IPS-20b (cell line): ENCODE data around the gene NTSR1.

Experiments used
- H3K27ac ChIP-seq: one replicate; pipeline ENCODE4 v1.5.1; 2013; ENCODE audit warnings: low read length
- H3K27me3 ChIP-seq: 2 replicates; pipeline ENCODE4 v1.6.1; 2013; ENCODE audit warnings: mild to moderate bottlenecking, low read length, inconsistent platforms; ENCODE audit not compliant: insufficient read depth
- H3K36me3 ChIP-seq: 2 replicates; pipeline ENCODE4 v1.6.1; 2013; ENCODE audit warnings: low read depth, mild to moderate bottlenecking, inconsistent platforms, low read length, moderate library complexity; ENCODE audit not compliant: insufficient read depth
- H3K4me1 ChIP-seq: 2 replicates; pipeline ENCODE4 v1.6.1; 2013; ENCODE audit warnings: mild to moderate bottlenecking, control low read depth, inconsistent platforms, low read length, moderate library complexity; ENCODE audit not compliant: insufficient read depth
- H3K4me3 ChIP-seq: 2 replicates; pipeline ENCODE4 v1.5.1; 2013; ENCODE audit warnings: mild to moderate bottlenecking, low read length, inconsistent platforms
- H3K9ac ChIP-seq: 2 replicates; pipeline ENCODE4 v1.6.1; 2013; ENCODE audit warnings: low read depth, mild to moderate bottlenecking, inconsistent platforms, low read length, moderate library complexity
- H3K9me3 ChIP-seq: 2 replicates; pipeline ENCODE4 v1.6.1; 2013; ENCODE audit warnings: mild to moderate bottlenecking, low read depth, low read length, inconsistent platforms; ENCODE audit not compliant: insufficient read depth

NTSR1 gene

DNA sequence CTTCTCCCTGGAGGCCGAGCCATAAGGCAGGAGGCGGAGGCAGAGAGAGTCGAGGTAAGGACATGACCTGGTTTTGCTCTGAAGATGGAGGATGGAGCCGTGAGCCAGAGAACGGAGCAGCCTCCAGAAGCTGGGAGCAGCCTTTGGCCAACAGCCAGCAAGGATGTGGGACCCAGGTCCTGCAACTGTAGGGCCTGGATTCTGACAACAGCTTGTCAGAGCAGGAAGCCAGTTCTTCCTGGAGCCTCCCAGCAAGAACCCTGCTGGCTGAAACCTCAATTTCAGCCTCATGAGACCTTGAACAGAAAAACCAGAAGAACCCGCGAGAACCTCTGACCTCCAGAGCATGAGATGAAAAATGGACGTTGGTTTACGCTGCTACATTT lies 74.2 kb downstream of the NTSR1 start:
- Histone ChIP-seq H3K27me3 (peaks cover 3% of the 10 kb centered on the region; the same call in 1 of the 2 replicates), H3K4me1 (no peaks in the 10 kb centered on the region), H3K4me3 (no peak overlapping the region), H3K36me3 (no peaks in the 10 kb centered on the region), H3K9ac (no peak overlapping the region), H3K9me3 (no peaks in the 10 kb centered on the region), H3K27ac (no peak overlapping the region)

DNA sequence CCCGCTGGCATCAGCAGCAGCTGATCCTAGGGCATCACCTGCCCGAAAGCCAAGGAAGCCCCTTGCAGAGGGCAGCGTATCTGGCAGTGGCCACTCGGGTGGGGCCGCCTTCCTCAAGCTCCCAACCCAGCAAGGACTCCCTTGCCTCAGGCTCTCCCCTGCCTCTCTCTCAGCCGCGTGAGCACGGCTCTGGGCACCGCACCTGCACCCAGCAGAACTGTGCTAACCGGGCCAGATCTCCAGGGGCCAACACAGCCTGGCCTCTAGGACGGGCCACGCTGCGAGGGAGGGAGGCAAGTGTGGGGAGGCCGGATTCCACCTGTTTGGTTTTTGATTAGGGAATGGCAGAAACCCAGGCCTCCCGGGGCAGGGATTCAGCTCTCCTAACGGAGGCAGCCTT lies 75.9 kb downstream of the NTSR1 start:
- no peak overlapping the region for H3K27ac ChIP-seq
- H3K9me3 ChIP-seq: no peaks in the 10 kb centered on the region
- H3K27me3 ChIP-seq: peaks cover 8% of the 10 kb centered on the region
- no peaks in the 10 kb centered on the region for H3K4me1 ChIP-seq
- H3K9ac ChIP-seq: no peak overlapping the region
- no peaks in the 10 kb centered on the region for H3K36me3 ChIP-seq
- H3K4me3 ChIP-seq: no peak overlapping the region

DNA sequence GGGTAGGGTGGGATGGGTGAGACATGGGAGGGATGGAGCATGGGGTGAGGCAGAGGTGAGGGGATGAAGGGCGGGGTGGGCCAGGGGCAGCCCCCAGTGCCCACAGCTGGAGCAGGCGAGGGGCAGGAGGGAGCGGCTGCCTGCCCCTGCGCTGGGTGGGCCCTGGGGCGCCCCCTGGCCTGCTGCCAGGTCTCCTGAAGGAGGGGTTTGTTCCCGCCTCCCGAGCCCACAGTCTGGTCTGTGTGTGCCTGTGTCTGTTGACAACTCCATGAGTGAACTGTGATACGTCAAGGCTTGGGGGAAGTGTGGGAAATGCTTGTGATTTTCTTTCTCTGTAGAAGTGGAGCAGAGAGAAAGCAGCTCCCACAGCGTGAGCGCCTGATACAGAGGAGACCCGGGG lies 76.8 kb downstream of the NTSR1 start:
- no peaks in the 10 kb centered on the region for H3K4me1 ChIP-seq
- no peaks in the 10 kb centered on the region for H3K9me3 ChIP-seq
- peaks cover 8% of the 10 kb centered on the region for H3K27me3 ChIP-seq
- no peak overlapping the region for H3K4me3 ChIP-seq
- H3K27ac ChIP-seq: no peak overlapping the region
- H3K9ac ChIP-seq: no peak overlapping the region
- H3K36me3 ChIP-seq: no peaks in the 10 kb centered on the region

DNA sequence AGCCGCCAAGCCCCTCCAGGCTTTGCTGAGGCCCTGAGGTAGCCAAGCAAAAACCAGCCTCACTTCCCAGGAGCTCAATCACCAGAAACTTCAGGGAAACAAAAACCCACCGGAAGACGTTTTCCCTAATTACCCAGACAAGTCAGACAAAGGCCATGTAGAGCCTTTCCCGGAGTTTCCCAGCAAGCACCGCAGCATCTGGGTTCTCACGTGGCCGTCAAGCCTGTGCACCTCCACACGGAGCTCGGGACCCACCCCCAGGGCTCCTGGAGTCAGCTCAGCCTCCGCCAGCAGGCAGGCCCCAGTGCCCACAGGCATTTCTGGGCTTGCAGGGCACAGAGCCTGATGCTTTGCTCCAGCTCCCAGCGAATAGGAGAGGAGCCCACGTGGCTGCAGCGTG lies 77.5 kb downstream of the NTSR1 start:
- Histone ChIP-seq H3K27me3 (peaks cover 8% of the 10 kb centered on the region), H3K36me3 (no peaks in the 10 kb centered on the region), H3K4me3 (no peak overlapping the region), H3K4me1 (no peaks in the 10 kb centered on the region), H3K9me3 (no peaks in the 10 kb centered on the region), H3K27ac (no peak overlapping the region), H3K9ac (no peak overlapping the region)

DNA sequence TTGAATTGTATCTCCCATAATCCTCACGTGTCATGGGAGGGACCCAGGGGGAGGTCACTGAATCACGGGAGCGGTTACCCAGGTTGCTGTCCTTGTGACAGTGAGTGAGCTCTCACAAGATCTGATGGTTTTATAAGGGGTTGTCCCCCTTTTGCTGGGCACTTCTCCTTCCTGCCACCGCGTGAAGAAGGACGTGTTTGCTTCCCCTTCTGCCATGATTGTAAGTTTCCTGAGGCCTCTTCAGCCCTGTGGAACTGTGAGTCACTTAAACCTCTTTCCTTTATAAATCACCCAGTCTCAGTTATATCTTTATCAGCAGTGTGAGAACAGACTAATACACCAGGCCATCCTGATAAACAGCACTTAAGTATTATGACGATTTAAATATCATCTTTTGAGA lies 78.7 kb downstream of the NTSR1 start:
- Histone ChIP-seq H3K27ac (no peak overlapping the region), H3K4me1 (no peaks in the 10 kb centered on the region)

DNA sequence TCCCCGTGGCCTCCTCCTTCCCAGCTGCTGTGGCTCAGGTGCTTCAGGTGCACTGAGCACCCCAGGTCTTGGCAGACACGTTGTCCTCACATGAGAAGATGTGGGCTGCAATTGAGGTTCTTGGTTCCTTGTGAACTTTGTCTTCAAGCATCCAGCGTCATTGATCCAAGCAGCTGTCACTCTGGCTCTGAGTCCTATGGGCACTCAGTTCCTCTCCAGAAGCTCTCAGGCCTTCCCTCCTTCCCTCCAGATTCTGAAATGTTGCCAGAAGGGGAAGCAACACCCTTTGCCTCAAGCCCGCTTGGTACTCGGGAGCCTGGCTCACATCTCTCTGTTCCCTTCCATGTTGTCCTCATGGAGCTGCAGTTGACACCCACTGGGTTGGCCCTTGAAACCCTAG lies 79.2 kb downstream of the NTSR1 start:
- peaks cover 17% of the 10 kb centered on the region for H3K27me3 ChIP-seq
- no peaks in the 10 kb centered on the region for H3K9me3 ChIP-seq
- no peak overlapping the region for H3K9ac ChIP-seq
- no peaks in the 10 kb centered on the region for H3K36me3 ChIP-seq
- H3K4me1 ChIP-seq: no peaks in the 10 kb centered on the region
- no peak overlapping the region for H3K27ac ChIP-seq
- no peak overlapping the region for H3K4me3 ChIP-seq

More for the DNA sequence above, 78.7 kb downstream of the NTSR1 start:
- no peak overlapping the region for H3K9ac ChIP-seq
- H3K9me3 ChIP-seq: no peaks in the 10 kb centered on the region
- no peak overlapping the region for H3K4me3 ChIP-seq
- H3K36me3 ChIP-seq: no peaks in the 10 kb centered on the region
- H3K27me3 ChIP-seq: peaks cover 12% of the 10 kb centered on the region

DNA sequence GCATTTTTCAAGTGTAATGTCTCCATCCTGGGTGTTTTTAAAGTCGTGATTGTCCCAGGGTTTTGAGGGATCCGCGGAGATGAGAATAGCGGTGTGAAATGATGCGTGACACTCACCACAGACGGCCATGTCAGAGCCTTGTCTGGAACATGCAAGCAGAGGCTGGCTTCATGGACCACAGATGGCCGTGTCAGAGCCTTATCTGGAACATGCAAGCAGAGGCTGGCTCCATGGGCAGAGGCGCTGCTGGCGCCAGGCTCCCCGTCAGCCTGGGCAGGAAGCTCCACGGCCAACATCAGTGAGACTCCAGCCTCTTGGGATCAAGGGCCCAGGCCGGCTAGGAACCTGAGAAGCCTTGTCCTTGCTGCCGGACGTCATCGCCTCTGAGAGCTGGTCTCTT lies 80.0 kb downstream of the NTSR1 start:
- H3K9me3 ChIP-seq: no peaks in the 10 kb centered on the region
- no peaks in the 10 kb centered on the region for H3K36me3 ChIP-seq
- no peak overlapping the region for H3K4me3 ChIP-seq
- H3K27me3 ChIP-seq: peaks cover 24% of the 10 kb centered on the region
- H3K4me1 ChIP-seq: peaks cover under 1% of the 10 kb centered on the region; the same call in 1 of the 2 replicates
- no peak overlapping the region for H3K27ac ChIP-seq
- H3K9ac ChIP-seq: no peak overlapping the region

DNA sequence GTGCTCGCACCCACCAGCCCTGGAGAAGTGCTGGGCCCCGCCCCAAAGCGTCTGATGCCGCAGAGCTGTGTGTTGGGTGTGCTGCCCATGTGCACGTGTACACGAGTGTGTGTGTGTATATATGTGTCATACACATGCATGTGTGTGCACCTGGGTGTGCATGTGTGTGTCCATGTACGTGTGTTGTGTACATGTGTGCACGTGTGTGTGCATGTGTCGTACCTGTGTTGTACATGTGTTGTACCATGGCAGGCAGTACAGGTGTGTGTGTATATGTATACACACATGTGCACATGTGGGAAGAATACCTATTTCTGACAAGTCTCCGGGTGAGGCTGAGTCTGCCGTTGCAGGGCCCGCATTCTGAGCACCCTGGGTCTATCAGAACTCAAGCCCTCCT lies 81.4 kb downstream of the NTSR1 start:
- Histone ChIP-seq H3K27ac (no peak overlapping the region), H3K9me3 (no peaks in the 10 kb centered on the region), H3K4me3 (no peak overlapping the region), H3K36me3 (no peaks in the 10 kb centered on the region), H3K27me3 (peaks cover 36% of the 10 kb centered on the region), H3K9ac (no peak overlapping the region), H3K4me1 (peaks cover 4% of the 10 kb centered on the region; the same call in 1 of the 2 replicates)

DNA sequence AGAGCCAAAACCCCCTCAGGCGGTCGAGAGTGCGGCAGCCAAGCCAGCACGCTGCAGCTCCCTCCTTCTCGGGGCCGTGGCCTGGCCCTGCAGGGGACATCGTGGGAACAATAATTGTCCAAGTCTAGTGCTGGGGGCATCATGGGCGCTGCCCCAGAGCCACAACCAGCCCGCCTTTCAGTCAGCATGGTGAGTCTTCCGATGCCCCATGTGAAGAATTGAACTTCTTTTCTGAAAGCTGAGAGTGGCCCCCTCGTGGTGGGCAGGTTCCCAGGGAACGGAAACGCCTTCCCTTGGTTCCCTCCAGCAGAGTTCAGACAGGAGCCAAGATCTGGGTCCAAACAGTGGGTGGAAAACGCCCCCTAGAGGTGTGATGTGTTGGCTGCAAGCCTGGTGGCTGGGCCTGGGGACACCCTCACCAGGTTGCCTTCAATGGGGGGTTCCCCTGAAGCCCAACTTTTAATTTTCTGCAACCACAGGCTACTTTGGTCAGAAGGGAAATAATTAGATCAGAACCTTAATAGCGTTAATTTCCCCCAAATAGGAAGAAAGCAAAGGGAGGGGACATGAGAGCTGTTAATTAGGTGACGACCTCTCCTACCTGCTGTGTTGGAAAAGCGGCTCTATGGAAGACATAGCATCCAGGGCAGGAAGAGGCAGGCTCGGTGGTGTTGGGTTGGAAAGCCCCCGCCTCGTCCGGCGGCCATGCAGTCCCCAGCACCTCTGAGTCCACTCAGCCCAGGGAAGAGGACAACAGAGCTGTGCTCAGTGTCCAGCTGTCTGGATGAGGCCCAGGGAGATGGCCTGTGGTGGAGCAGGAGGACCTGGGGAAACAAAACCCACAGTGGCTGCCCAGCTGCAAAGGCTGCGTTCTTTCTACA lies 82.9 kb downstream of the NTSR1 start:
- Histone ChIP-seq H3K27ac (no peak overlapping the region), H3K4me1 (peaks cover 4% of the 10 kb centered on the region; the same call in 1 of the 2 replicates), H3K36me3 (no peaks in the 10 kb centered on the region), H3K9ac (no peak overlapping the region), H3K4me3 (peak overlapping the region; percentile 60; the same call in 1 of the 2 replicates), H3K9me3 (no peaks in the 10 kb centered on the region), H3K27me3 (peaks cover 47% of the 10 kb centered on the region)

DNA sequence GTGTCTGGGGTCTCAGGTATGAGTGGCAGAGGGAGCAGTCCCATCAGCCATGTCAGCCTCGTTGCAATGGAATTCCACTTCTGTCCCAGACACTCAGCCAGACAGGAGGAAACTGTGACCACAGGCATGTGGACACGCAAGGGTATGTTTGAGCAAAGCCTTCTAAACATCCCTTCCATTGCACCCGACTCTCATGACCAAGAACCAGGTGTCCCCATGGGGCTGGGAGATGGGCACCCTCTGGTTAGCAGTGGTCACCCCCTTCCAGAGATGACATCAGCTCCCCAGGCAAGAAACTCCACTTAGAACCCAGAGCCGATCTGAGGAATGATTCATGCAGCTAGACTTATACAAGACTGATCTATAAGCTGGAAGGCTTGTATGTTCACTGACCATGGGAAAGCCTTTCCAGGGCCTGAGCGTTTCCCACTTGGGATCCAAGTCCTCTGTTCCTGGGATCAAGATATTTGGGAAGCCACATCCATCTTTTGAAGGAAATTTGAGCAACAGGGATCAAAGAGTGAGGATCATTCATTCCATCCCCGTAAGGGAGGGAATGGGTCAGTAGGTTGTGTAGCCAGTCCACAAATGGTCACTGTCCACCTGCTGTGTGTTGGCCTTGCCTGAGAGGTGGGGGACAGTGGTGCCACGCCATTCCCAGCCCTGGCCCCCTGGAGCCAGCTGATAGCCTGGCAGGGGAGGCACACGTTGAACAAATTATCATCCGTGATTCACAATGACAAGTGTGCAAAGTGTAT lies 83.7 kb downstream of the NTSR1 start:
- H3K4me3 ChIP-seq: no peak overlapping the region
- H3K36me3 ChIP-seq: no peaks in the 10 kb centered on the region
- no peak overlapping the region for H3K27ac ChIP-seq
- peaks cover 47% of the 10 kb centered on the region for H3K27me3 ChIP-seq
- H3K4me1 ChIP-seq: peaks cover 4% of the 10 kb centered on the region; the same call in 1 of the 2 replicates
- no peaks in the 10 kb centered on the region for H3K9me3 ChIP-seq
- no peak overlapping the region for H3K9ac ChIP-seq

DNA sequence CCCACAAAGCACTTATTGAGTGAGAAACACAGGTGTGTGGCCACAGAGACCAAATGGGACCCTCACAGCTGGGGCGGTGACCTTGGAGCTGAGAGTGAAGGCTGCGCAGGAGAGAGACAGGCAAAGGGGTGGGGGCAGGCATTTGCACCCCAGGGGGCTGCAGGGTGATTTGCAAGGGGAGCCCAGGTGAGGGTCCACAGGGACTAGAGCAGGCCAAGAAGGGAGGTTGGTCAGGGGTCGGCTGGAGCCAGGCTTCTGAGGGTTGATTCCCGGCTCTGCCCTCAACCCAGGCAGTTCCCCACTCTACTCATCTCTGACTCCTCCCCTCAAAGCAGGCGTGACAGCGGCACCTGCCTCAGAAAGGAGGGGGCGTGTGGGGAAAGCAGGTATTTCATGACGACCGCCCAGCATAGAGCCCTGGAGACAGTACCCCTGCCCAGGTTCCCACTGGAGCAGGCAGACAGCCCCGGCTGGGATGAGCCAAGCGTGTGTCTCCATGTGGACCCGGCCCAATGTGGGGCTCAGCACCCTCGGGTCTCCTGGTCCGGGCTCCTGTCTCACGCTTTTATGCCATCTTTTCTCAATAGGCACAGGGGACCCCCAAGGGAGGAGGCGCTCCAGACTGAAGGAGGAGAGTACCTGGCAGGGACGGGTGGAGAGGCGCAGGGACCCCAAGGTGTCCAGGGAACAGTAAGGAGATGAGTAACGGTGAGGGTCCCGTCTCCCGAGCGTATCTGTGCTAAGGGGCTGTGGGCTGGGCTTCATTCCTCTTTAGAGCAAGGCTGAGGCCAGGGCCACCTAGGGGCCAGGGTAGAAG lies 84.5 kb downstream of the NTSR1 start:
- peak overlapping the region; percentile 68; the same call in 1 of the 2 replicates for H3K4me3 ChIP-seq
- no peaks in the 10 kb centered on the region for H3K36me3 ChIP-seq
- H3K27ac ChIP-seq: no peak overlapping the region
- peaks cover 41% of the 10 kb centered on the region for H3K27me3 ChIP-seq
- no peak overlapping the region for H3K9ac ChIP-seq
- H3K9me3 ChIP-seq: no peaks in the 10 kb centered on the region
- peaks cover 4% of the 10 kb centered on the region; the same call in 1 of the 2 replicates for H3K4me1 ChIP-seq
